Measurements from ENCODE around the gene RTN4RL1. TPM values are rescaled to one million over a fixed set of nuclear protein-coding genes. Genes with fewer than 3 reads are reported as not detected.
A peak's percentile ranks its signal among the peaks of the same experiment; 100 is the strongest.

RTN4RL1 gene
- total and polyA plus RNA-seq, 9 of the 15 experiments (the other 6 are each of a cell fraction or from before 2014, with no cell fraction given) = 0.04 to 0.06 (median 0.04) TPM; not detected in 5

DNA sequence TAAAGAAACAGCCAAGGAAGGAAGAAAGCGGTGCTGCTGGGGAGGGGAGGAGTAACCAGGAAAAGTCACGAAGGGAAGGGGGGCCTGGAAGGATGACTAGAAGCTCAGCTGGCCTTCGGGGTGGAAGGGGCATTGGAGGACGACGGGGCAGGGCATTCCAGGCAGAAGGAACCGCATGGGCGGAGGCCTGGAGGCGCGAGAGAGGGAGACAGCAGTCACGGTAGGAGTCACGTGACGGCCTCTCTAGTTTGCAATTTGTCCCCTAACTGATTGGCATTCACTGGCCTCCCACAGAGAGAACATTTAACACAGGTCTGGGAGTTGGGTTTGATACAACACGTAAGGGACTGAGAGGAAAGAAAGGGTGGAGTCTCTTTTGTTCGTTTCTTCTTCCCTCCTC is 63.9 kb downstream of the RTN4RL1 start (continued):
- TF ChIP-seq, protein P1, sequence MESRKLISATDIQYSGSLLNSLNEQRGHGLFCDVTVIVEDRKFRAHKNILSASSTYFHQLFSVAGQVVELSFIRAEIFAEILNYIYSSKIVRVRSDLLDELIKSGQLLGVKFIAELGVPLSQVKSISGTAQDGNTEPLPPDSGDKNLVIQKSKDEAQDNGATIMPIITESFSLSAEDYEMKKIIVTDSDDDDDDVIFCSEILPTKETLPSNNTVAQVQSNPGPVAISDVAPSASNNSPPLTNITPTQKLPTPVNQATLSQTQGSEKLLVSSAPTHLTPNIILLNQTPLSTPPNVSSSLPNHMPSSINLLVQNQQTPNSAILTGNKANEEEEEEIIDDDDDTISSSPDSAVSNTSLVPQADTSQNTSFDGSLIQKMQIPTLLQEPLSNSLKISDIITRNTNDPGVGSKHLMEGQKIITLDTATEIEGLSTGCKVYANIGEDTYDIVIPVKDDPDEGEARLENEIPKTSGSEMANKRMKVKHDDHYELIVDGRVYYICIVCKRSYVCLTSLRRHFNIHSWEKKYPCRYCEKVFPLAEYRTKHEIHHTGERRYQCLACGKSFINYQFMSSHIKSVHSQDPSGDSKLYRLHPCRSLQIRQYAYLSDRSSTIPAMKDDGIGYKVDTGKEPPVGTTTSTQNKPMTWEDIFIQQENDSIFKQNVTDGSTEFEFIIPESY (CRISPR knock-in tag; IDR thresholded peaks at IDR 0.05) = peak; percentile 48; the same call in 1 of the 2 replicates
- TF ChIP-seq E2F6 (IDR thresholded peaks at IDR 0.05; ENCODE audit: borderline replicate concordance in 1 of 2, extremely low read depth in 1 of 2, insufficient read depth in 1 of 2, insufficient read length in 1 of 2, low read depth in 1 of 2, low read length in 1 of 2, poor library complexity in 1 of 2, severe bottlenecking in 1 of 2) (peak in 1 of 2 experiments; percentile 44), L3MBTL2 (IDR thresholded peaks at IDR 0.05) (peak; percentile 60; the same call in 1 of the 2 replicates), GABPA (tag; conservative IDR thresholded peaks at IDR 0.05; ENCODE audit: low read depth) (no peak), ASH1L (IDR thresholded peaks at IDR 0.05; ENCODE audit: borderline replicate concordance, low read depth, partially characterized antibody) (no peak), MAX (CRISPR knock-in tag; IDR thresholded peaks at IDR 0.05) (0 out of 2 replicates have a peak, but pooled peaks have one; percentile 39), BHLHE40 (IDR thresholded peaks at IDR 0.05; ENCODE audit: low read length) (peak; percentile 42; the same call in 1 of the 2 replicates)
- TF ChIP-seq, protein P2, sequence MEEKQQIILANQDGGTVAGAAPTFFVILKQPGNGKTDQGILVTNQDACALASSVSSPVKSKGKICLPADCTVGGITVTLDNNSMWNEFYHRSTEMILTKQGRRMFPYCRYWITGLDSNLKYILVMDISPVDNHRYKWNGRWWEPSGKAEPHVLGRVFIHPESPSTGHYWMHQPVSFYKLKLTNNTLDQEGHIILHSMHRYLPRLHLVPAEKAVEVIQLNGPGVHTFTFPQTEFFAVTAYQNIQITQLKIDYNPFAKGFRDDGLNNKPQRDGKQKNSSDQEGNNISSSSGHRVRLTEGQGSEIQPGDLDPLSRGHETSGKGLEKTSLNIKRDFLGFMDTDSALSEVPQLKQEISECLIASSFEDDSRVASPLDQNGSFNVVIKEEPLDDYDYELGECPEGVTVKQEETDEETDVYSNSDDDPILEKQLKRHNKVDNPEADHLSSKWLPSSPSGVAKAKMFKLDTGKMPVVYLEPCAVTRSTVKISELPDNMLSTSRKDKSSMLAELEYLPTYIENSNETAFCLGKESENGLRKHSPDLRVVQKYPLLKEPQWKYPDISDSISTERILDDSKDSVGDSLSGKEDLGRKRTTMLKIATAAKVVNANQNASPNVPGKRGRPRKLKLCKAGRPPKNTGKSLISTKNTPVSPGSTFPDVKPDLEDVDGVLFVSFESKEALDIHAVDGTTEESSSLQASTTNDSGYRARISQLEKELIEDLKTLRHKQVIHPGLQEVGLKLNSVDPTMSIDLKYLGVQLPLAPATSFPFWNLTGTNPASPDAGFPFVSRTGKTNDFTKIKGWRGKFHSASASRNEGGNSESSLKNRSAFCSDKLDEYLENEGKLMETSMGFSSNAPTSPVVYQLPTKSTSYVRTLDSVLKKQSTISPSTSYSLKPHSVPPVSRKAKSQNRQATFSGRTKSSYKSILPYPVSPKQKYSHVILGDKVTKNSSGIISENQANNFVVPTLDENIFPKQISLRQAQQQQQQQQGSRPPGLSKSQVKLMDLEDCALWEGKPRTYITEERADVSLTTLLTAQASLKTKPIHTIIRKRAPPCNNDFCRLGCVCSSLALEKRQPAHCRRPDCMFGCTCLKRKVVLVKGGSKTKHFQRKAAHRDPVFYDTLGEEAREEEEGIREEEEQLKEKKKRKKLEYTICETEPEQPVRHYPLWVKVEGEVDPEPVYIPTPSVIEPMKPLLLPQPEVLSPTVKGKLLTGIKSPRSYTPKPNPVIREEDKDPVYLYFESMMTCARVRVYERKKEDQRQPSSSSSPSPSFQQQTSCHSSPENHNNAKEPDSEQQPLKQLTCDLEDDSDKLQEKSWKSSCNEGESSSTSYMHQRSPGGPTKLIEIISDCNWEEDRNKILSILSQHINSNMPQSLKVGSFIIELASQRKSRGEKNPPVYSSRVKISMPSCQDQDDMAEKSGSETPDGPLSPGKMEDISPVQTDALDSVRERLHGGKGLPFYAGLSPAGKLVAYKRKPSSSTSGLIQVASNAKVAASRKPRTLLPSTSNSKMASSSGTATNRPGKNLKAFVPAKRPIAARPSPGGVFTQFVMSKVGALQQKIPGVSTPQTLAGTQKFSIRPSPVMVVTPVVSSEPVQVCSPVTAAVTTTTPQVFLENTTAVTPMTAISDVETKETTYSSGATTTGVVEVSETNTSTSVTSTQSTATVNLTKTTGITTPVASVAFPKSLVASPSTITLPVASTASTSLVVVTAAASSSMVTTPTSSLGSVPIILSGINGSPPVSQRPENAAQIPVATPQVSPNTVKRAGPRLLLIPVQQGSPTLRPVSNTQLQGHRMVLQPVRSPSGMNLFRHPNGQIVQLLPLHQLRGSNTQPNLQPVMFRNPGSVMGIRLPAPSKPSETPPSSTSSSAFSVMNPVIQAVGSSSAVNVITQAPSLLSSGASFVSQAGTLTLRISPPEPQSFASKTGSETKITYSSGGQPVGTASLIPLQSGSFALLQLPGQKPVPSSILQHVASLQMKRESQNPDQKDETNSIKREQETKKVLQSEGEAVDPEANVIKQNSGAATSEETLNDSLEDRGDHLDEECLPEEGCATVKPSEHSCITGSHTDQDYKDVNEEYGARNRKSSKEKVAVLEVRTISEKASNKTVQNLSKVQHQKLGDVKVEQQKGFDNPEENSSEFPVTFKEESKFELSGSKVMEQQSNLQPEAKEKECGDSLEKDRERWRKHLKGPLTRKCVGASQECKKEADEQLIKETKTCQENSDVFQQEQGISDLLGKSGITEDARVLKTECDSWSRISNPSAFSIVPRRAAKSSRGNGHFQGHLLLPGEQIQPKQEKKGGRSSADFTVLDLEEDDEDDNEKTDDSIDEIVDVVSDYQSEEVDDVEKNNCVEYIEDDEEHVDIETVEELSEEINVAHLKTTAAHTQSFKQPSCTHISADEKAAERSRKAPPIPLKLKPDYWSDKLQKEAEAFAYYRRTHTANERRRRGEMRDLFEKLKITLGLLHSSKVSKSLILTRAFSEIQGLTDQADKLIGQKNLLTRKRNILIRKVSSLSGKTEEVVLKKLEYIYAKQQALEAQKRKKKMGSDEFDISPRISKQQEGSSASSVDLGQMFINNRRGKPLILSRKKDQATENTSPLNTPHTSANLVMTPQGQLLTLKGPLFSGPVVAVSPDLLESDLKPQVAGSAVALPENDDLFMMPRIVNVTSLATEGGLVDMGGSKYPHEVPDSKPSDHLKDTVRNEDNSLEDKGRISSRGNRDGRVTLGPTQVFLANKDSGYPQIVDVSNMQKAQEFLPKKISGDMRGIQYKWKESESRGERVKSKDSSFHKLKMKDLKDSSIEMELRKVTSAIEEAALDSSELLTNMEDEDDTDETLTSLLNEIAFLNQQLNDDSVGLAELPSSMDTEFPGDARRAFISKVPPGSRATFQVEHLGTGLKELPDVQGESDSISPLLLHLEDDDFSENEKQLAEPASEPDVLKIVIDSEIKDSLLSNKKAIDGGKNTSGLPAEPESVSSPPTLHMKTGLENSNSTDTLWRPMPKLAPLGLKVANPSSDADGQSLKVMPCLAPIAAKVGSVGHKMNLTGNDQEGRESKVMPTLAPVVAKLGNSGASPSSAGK (IDR thresholded peaks at IDR 0.05) = peak; percentile 67
